Activated naive CD4-positive, alpha-beta T cell treated with anti-CD3 and anti-CD28 coated beads, Interleukin-2, amount 50 U/mL, for 16 hours (primary cell): ENCODE data around the gene SEL1L3.
"Not testable (repeated sequence)": the region's sequence is repeated elsewhere in the genome, so short reads cannot be mapped to it uniquely, and the experiment has no call there.

ENCODE experiments used
- DNase-seq: peaks from one replicate; pipeline ENCODE4 v3.0.0-alpha.2; 2020

SEL1L3 gene

GRCh38 chr4:25862411-25863346, at the start of gene SEL1L3:
SEL1L3 (minus strand) TSS chr4:25862988; CDS start chr4:25862836, 152 bp downstream.
- peak; percentile 64 for DNase-seq

- DNase-seq: no peak
Observed at GRCh38 chr4:25911356-25911755, 48.6 kb upstream of the SEL1L3 start.

DNA sequence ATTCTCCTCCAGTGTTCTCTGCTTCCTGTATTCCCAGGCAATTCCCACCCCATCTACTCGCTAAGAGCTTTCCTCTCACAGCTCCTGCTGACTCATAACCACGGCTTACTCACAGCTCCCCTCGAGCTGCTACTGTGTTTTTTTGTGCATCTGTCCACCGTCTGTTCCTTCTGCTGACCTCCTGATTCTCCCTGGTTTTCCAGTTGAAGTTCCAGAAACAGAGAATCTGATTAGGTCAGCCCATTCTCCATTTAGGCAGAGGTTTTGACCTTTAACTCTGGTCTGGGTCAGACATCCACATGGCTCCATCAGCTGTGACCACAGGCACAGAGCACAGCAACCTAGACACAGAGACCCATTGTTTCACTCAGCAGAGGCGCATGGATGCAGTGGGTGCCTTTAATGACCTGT, 45.7 kb upstream of the SEL1L3 start:
- DNase-seq: no peak

GRCh38 chr4:25906113-25906512, 43.3 kb upstream of the SEL1L3 start:
- DNase-seq: not testable (repeated sequence)

DNA sequence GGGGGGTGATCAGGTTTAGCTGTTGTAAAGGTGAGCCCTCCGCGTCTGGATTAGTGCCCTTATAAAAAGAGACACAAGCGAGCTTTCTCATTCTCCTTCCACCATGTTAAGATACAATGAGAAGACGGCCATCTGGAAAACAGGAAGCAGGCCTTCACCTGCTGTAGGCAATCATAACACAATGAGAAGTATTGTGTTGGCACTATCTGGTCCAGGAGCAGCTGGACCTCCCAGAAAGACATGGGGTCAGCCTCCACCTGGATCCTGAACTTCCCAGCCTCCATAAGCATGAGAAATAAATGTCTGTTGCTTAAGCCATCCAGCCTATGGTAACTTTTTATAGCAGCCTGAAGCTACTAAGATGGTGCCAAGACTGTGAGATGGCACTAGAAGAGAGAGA, 42.6 kb upstream of the SEL1L3 start:
- DNase-seq: no peak

DNA sequence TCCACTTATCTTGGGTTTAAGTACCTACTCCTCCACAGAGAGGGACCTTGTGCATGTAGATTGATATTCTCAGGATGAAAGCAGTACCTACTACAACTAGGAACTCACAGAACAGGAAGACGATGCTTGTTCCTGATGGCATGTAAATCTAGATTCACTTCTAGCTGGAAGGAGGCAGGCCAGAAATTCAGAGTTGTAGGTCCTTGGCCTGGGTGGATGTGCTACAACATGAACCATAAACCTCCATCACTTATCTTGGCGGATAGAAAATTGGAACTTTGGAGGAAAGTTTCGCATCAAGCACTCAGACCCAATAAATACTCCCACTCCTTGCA, 41.9 kb upstream of the SEL1L3 start:
- DNase-seq: no peak

DNA sequence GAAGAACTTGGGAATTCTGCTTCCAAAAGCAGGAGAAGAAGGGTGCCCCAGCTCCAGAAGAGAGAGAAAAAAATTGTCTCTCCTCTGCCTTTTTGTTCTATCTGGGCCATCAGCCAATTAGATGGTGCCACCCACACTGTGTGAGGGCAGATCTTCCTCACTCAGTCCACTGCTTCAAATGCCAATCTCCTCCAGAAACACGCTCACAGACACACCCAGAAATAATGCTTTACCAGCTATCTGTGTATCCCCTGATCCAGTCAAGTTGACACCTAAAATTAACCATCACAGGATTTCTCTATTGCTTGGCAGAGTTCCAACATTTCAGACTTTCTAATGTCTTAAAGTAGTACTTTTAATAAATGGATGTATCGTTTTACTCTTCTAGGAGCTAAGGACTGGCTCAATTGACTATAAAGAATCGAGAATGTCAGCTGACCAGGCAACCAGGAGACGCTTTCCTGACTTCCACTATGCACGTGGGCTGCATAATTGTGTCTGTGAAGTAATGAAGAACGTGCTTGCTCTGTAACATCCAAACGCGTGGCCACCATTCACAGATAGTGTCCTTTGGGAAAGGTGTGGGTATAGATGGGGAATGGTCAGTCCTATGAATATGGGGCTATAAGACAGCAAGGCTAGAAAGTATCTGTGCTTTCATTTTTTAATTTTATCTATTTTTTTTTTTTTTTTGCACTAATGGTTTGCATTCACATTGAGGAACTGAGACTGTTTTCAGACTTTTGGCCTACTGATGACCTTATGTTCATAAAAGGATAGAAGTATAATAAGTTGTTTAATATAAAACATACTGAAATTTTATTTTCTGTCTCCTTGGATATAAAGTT, 41.3 kb upstream of the SEL1L3 start:
- no peak for DNase-seq

- no peak for DNase-seq
Observed at GRCh38 chr4:25901030-25901430, 38.2 kb upstream of the SEL1L3 start.

GRCh38 chr4:25900310-25900709, 37.5 kb upstream of the SEL1L3 start:
- DNase-seq: no peak

DNA sequence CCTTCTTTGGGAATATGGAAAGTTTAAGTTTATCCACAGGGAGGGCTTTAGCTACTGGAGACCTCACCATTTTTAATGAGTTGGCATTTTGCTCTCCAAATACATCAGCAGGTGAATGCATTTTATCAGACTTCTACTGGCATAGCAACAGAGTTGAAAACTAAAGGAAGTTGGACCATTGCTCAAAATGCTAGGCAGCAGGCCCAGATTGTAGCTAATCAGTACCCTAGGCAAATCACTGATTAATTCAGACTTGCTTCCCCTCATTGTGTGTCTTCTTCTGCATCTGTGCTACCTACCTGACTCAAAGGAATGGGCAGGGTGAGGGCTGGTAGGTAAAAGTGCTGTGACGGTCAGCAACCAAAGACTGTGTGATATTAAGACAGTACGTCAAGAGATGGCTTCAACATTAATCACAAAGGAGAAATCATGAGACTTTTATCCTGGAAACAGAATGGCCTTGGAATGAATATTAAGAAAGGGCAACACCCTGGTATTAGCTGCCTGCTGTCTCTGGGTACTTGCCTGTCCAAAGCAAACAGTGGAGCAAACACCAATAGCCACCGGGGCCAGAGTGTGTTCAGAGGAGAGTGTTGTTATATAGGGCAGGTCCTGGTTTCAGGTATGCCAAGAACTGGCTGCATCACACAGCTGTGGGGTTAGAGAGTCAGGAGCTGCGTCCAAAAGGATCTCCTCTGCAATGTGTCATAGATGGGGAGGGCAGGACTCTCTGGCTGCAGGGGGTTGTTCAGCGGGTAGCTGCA, 34.2 kb upstream of the SEL1L3 start:
- DNase-seq: no peak

- no peak for DNase-seq
Observed at GRCh38 chr4:25892796-25893195, 30.0 kb upstream of the SEL1L3 start.

DNA sequence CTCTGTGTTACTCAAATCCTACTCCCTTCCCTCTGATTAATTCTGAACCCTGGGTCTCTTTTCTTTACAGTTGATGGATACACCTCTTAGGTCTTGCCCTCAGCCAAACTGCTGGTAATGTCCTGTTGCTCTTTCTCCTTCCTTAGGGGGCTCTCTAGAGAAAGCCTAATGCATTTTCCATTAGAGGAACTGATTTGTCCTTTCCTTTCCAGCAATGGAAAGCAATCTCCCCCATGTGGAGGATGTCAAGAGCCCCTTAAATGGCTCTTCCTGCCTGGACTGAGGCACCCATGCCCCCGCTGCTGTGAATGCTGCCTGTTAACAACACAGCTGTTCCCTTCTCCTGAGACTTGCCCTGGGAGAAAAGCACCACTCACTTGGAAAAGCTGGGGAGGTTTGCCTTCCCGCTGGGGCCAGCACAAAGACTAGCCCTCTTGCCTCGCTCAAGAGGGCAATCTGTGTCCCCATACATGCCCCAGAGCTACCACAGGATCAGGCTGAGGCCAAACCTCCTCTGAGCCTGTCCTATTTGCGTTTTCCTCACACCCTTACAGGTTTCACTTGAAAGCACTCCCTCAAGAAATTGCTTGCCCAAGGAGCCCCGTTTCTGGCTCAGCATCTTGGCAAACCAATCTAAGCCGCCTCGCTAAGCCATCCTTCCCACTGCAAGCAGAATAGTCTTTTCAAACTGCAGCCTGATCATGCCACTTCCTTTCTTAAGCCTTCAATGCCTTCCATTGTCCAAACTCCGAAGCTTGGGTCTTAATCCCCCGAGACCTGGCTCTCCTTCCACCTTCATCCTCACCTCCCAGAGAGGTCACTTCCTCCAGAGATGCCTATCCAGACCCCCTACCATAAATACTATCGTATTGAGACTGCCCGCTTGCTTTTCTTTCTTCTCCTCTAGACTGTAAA, 28.0 kb upstream of the SEL1L3 start:
- DNase-seq: no peak

GRCh38 chr4:25889589-25890503, 27.1 kb upstream of the SEL1L3 start:
- no peak for DNase-seq

DNA sequence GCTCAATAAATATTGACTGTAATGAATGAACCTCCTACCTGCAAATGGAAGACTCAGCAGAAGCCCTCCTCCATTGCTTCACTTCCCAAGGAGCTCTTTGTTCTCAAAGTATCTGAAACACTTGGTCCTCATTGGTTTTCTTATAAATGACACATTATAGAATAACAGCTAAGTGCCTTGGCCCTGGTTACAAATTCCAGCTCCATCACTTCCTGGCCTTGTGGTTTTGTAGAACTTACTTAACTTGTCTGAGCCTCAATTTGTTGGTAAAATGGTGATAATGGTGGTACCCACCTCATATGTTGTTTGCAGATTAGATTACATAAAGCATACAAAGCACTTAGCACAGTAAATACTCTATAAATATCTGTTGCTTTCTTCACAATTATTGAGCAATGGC, 26.0 kb upstream of the SEL1L3 start:
- no peak for DNase-seq

DNA sequence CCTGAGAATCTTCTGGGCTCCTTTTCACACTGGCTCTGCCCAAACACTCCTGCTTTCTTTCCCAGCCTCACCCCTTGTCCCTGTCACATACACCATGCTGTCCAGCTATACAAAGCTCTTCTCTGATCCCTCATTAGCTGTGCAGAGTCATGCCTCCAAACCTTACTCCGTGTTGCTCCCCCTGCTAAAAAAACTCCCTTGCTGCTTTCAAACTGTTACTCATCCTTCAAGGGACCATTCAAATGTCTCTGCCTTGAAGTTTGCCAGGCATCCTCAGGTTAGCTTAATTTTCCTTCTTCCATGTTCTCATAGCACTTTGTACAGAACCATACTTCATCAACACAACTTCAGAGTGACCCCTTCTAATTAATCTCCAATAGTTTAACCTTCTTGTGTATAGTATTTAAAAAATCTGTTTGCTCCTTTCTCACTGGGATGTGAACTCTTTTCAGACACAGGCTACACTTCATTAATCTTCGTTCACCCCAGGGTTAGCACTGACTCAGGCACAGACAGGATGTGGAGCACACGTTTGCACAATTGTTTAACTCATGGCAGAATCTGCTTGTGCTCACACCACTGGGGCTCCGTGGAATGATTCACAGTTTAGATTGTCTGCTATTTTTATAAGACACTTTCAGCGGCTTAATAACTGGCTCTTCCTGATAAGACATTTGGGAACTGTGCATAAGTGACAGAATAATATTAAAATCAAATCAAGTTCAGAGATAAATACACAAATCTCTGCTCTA, 21.4 kb upstream of the SEL1L3 start:
- no peak for DNase-seq

DNA sequence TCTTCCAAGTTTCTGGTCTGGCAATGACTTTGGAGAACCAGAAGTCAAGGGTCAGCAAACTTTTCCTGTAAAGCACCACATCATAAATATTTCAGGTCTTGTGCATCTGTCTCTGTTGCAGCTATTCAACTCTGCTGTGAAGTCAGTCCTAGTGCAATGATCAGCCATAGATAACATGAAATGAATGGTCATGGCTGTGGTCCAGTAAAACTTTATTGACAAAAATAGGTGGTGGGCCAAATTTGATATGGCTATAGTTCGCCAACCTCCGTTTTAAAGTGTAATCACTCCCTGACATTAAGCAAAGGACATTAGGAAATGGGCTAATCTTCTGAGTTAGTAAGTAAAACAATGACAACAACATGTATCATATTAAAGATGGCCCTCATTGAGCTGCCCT, 20.8 kb upstream of the SEL1L3 start:
- DNase-seq: no peak

GRCh38 chr4:25882226-25882625, 19.4 kb upstream of the SEL1L3 start:
- DNase-seq: no peak

GRCh38 chr4:25881193-25881592, 18.4 kb upstream of the SEL1L3 start:
- DNase-seq: no peak

- DNase-seq: no peak
Observed at GRCh38 chr4:25879991-25880651, 17.3 kb upstream of the SEL1L3 start.

- DNase-seq: no peak
Observed at GRCh38 chr4:25879587-25879986, 16.8 kb upstream of the SEL1L3 start.
